Caco-2 (cell line): ENCODE results near the gene CACNB3. TPM values are rescaled to one million over a fixed set of nuclear protein-coding genes. Genes with fewer than 3 reads are reported as not detected.

ENCODE experiments used
- BruUV-seq: library from RNA; stranded (reverse); fragments of 400-500 nt; replicated peaks from 2 replicates; lab custom pipeline; 2021; lab: Mats Ljungman, UMichigan
- CTCF ChIA-PET: fragments of 300-600 bp; sonication (Branson Sonifier 250); formaldehyde crosslinking; loops from one replicate; lab custom pipeline; 2022; ENCODE audit warnings: antibody characterized with exemption; lab: Charles Lee
- POLR2A ChIA-PET: fragments of 300-600 bp; sonication (Branson Sonifier 250); formaldehyde crosslinking; loops from one replicate; lab custom pipeline; 2022; ENCODE audit warnings: antibody characterized with exemption; lab: Charles Lee
- DNase-seq, 2 experiments: peaks; one replicate each; pipeline versions ENCODE4 v3.0.0 to v3.0.0-alpha.2; 2020 to 2022
- H3K27me3 ChIP-seq: replicated peaks from 2 replicates; pipeline ENCODE4 v1.6.0; 2011; ENCODE audit warnings: low read length; ENCODE audit not compliant: control insufficient read depth, insufficient read depth
- H3K36me3 ChIP-seq: 2 replicates; pipeline ENCODE4 v1.5.1; 2011; ENCODE audit warnings: low read length; ENCODE audit not compliant: control insufficient read depth, insufficient read depth
- H3K4me1 ChIP-seq: fragments of 250-450 bp; sonication (Bioruptor Pico); 2 replicates; pipeline ENCODE4 v1.5.1; 2020; ENCODE audit warnings: mild to moderate bottlenecking
- H3K4me3 ChIP-seq: 2 replicates; pipeline ENCODE4 v1.5.1; 2011; ENCODE audit warnings: low read depth, mild to moderate bottlenecking, control low read depth, low read length
- H3K9me3 ChIP-seq: fragments of 250-450 bp; sonication (Bioruptor Pico); 2 replicates; pipeline ENCODE4 v1.5.1; 2020; ENCODE audit warnings: mild to moderate bottlenecking, moderate library complexity
- H3K27ac Mint-ChIP-seq: one replicate; pipeline ENCODE4 v1.8.0; 2022; ENCODE audit warnings: mixed read lengths; ENCODE audit not compliant: unreplicated experiment
- H3K27me3 Mint-ChIP-seq: one replicate; pipeline ENCODE4 v1.8.0; 2022; ENCODE audit warnings: mixed read lengths; ENCODE audit not compliant: insufficient read depth, unreplicated experiment
- H3K36me3 Mint-ChIP-seq: one replicate; pipeline ENCODE4 v1.8.0; 2022; ENCODE audit warnings: mild to moderate bottlenecking, mixed read lengths; ENCODE audit not compliant: insufficient read depth, unreplicated experiment
- H3K4me1 Mint-ChIP-seq: one replicate; pipeline ENCODE4 v1.8.0; 2022; ENCODE audit warnings: low read depth, mixed read lengths; ENCODE audit not compliant: unreplicated experiment
- H3K4me3 Mint-ChIP-seq: one replicate; pipeline ENCODE4 v1.8.0; 2022; ENCODE audit warnings: mild to moderate bottlenecking, moderate library complexity, mixed read lengths; ENCODE audit not compliant: unreplicated experiment
- H3K9me3 Mint-ChIP-seq: one replicate; pipeline ENCODE4 v1.8.0; 2022; ENCODE audit warnings: mixed read lengths; ENCODE audit not compliant: unreplicated experiment
- intact Hi-C: fragments of 100-400 bp; cut with micrococcal nuclease; formaldehyde crosslinking; loops from one replicate; pipeline ENCODE4 v1.10.0; 2022; ENCODE audit not compliant: unreplicated experiment
- total RNA-seq: library from RNA; stranded (reverse); gene quantifications from 2 replicates; pipeline ENCODE4 v1.2.3, GENCODE V29; 2022
- TF ChIP-seq, protein P1 (sequence below), 2 experiments: fragments of 200-600 bp in 1 of 2; IDR thresholded peaks; 1 replicate in 1 of 2; 2 replicates in 1 of 2; pipeline versions ENCODE4 v1.5.1 to v1.8.0; 2011 to 2022; ENCODE audit warnings: antibody characterized with exemption in 1 of 2, control low read depth in 1 of 2, inconsistent platforms in 1 of 2, low read depth in 1 of 2, low read length in 1 of 2, mild to moderate bottlenecking in 1 of 2, moderate library complexity in 1 of 2; ENCODE audit not compliant: insufficient read depth in 1 of 2, severe bottlenecking in 1 of 2, unreplicated experiment in 1 of 2

The CACNB3 gene
- total RNA-seq, 1 experiment from 2014 or later = 20.4 TPM

DNA sequence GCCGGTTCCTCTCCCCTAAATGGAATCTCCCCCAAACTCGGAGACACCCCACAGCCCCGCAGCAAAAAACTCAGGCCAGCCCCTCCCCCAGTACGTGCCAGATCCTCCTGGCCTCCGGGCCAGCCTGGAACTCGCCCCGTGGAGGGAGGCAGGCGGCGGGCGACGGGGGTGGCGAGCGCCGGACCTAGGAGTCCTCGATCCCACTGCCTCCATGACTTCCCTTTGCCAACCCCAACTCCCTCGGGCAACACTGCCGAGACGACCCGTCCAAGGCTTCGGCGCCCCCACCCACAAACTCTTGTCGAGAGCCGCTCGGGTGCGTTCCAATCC lies 29.8 kb upstream of the CACNB3 start:
- Histone ChIP-seq H3K4me3 (peak overlapping the region; percentile 88), H3K4me1 (peaks cover 29% of the 10 kb centered on the region), H3K9me3 (no peaks in the 10 kb centered on the region), H3K36me3 (peaks cover 2% of the 10 kb centered on the region; the same call in 1 of the 2 replicates), H3K27me3 (no peaks in the 10 kb centered on the region)
- ChIA-PET CTCF (interaction anchor here (0.6 to 2.2 kb wide), 8 partner anchors 10 to 896 kb away, joined by 3 to 46 read pairs (median 8); no protein-coding TSS in a partner anchor), POLR2A (interaction anchor here (1.0 to 2.3 kb wide), 11 partner anchors 10 to 169 kb away, joined by 3 to 27 read pairs (median 11); partner anchors contain the start of genes ARF3, DDX23 and KANSL2)
- TF ChIP-seq, protein P1, sequence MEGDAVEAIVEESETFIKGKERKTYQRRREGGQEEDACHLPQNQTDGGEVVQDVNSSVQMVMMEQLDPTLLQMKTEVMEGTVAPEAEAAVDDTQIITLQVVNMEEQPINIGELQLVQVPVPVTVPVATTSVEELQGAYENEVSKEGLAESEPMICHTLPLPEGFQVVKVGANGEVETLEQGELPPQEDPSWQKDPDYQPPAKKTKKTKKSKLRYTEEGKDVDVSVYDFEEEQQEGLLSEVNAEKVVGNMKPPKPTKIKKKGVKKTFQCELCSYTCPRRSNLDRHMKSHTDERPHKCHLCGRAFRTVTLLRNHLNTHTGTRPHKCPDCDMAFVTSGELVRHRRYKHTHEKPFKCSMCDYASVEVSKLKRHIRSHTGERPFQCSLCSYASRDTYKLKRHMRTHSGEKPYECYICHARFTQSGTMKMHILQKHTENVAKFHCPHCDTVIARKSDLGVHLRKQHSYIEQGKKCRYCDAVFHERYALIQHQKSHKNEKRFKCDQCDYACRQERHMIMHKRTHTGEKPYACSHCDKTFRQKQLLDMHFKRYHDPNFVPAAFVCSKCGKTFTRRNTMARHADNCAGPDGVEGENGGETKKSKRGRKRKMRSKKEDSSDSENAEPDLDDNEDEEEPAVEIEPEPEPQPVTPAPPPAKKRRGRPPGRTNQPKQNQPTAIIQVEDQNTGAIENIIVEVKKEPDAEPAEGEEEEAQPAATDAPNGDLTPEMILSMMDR (IDR thresholded peaks at IDR 0.05; ENCODE audit: insufficient read depth in 1 of 2, low read depth in 1 of 2, low read length in 1 of 2, severe bottlenecking in 1 of 2, unreplicated experiment in 1 of 2) = no peak
- Mint-ChIP-seq H3K27ac (peak overlapping the region; percentile 91), H3K27me3 (no peaks in the 10 kb centered on the region), H3K4me1 (peaks cover 13% of the 10 kb centered on the region), H3K36me3 (peaks cover 30% of the 10 kb centered on the region), H3K4me3 (peak overlapping the region; percentile 84), H3K9me3 (no peaks in the 10 kb centered on the region)
- intact Hi-C loops = no loop called here
- DNase-seq = no peak
- BruUV-seq = no TSS peak

DNA sequence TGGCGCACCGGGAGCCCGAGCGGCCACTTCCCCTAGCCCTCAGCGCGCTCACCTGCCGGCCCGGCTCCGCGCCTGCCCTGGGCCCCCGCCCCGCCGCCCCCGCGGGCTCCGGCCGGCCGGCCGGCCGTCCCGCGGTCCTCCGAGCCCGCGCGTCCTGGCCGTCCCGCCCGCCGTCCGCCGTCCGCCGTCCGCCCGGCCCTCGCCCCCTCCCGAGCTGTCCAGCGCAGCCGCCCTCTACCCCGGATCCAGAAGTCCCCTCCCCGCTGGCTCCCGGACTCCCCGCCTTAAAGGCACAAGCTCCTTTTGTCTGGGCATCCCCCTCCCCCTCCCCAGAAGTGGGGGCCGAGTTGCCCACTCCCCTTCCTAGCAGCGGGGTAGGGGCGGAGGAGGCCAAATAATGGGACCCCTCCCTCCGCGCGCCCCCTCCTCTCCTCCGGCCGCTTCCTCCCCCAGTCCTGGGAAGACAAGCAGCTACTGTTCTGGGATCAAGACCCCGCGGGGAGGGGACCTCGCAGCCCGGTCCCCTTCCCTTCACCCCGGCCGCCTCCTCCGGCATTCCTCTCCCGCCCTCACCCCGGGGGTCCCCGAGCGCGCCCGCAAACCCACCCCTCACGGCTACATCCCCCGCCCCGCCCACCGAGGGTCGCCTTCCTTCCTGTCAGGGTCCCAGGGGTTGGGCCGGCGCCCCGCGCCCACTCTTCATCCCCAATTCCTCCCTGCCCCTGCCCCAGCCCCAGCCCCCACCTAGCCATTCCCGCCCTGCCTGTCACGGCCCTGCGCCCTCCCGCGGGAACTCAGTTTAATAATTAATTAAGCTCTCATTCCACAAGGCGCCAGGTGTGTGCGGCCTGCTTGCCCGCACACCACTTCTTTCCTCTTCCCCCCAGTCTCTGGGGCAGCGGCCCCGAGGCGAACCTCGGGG lies 29.2 kb upstream of the CACNB3 start, which contains the start of gene ADCY6:
Gene ADCY6, minus strand, starts transcription at position 236 of the 922 bp plus-strand sequence. CDS start 5,655 bp downstream, outside the sequence.
- no peaks in the 10 kb centered on the region for H3K27me3 ChIP-seq
- POLR2A ChIA-PET = interaction anchor here (0.6 to 2.3 kb wide), 23 partner anchors 10 to 592 kb away, joined by 3 to 27 read pairs (median 5); partner anchors contain the start of genes ARF3, DDX23 and KANSL2
- intact Hi-C loops = loop anchor here (1.0 kb wide), 2 partner anchors 25 to 31 kb away; no protein-coding TSS in a partner anchor
- BruUV-seq = no TSS peak
- CTCF ChIA-PET = interaction anchor here (0.6 to 2.2 kb wide), 15 partner anchors 11 to 967 kb away, joined by 3 to 46 read pairs (median 6); partner anchors contain the start of gene CACNB3
- peak; percentile 94 for DNase-seq
- Mint-ChIP-seq H3K9me3 (no peaks in the 10 kb centered on the region), H3K4me1 (peaks cover 13% of the 10 kb centered on the region), H3K4me3 (peak within 1 kb of the TSS; percentile 84), H3K27me3 (no peaks in the 10 kb centered on the region), H3K36me3 (peaks cover 30% of the 10 kb centered on the region), H3K27ac (peak within 1 kb of the TSS; percentile 91)
- peaks cover 29% of the 10 kb centered on the region for H3K4me1 ChIP-seq
- peak within 1 kb of the TSS; percentile 88 for H3K4me3 ChIP-seq
- TF ChIP-seq, protein P1 (IDR thresholded peaks at IDR 0.05; ENCODE audit: insufficient read depth in 1 of 2, low read depth in 1 of 2, low read length in 1 of 2, severe bottlenecking in 1 of 2, unreplicated experiment in 1 of 2) = no peak
- no peaks in the 10 kb centered on the region for H3K9me3 ChIP-seq
- H3K36me3 ChIP-seq = peaks cover 2% of the 10 kb centered on the region; the same call in 1 of the 2 replicates

DNA sequence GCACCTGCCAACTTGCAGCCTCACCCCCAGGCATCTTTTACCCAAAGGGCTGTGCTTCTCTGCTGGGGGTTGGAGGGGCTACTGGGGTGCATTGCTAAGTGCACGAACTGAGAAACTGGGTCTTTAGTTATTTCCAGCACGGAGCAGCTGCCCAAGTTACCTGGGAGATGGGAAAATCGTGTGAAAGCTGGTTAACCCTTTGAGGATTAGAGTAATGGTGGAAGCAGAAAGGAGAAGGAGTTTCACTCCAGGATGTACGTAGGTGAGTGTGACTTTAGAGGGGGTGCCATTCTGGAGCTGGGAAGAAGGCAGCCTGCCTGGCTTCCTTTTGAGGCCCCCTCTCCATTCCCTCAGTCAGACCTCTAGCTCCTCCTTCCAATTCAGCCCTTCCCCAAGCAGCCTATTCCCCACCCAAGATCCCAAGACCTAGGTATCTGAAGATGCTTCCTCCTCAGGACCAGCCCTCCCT lies 28.4 kb upstream of the CACNB3 start:
- H3K27ac Mint-ChIP-seq = peak overlapping the region; percentile 91
- TSS peak; percentile 91 for BruUV-seq
- H3K4me1 ChIP-seq = peaks cover 37% of the 10 kb centered on the region
- intact Hi-C loops = loop anchor here (1.0 kb wide), 2 partner anchors 24 to 32 kb away; no protein-coding TSS in a partner anchor
- no peaks in the 10 kb centered on the region for H3K9me3 ChIP-seq
- no peak for DNase-seq
- no peaks in the 10 kb centered on the region for H3K27me3 Mint-ChIP-seq
- CTCF ChIA-PET = interaction anchor here (0.6 to 2.2 kb wide), 11 partner anchors 15 to 968 kb away, joined by 3 to 46 read pairs (median 6); partner anchors contain the start of gene CACNB3
- H3K9me3 Mint-ChIP-seq = no peaks in the 10 kb centered on the region
- peak overlapping the region; percentile 88 for H3K4me3 ChIP-seq
- peaks cover 16% of the 10 kb centered on the region for H3K4me1 Mint-ChIP-seq
- POLR2A ChIA-PET = interaction anchor here (0.6 to 2.3 kb wide), 18 partner anchors 10 to 593 kb away, joined by 3 to 27 read pairs (median 6); partner anchors contain the start of genes ARF3, DDX23 and KANSL2
- TF ChIP-seq, protein P1 (IDR thresholded peaks at IDR 0.05; ENCODE audit: insufficient read depth in 1 of 2, low read depth in 1 of 2, low read length in 1 of 2, severe bottlenecking in 1 of 2, unreplicated experiment in 1 of 2) = no peak
- H3K36me3 ChIP-seq = peaks cover 2% of the 10 kb centered on the region; the same call in 1 of the 2 replicates
- H3K4me3 Mint-ChIP-seq = peak overlapping the region; percentile 84
- H3K27me3 ChIP-seq = no peaks in the 10 kb centered on the region
- peaks cover 28% of the 10 kb centered on the region for H3K36me3 Mint-ChIP-seq
